CD4-positive, alpha-beta T cell treated with Interleukin-12 subunit alpha and Interleukin-12 subunit beta, for 1 hour (primary cell): ENCODE measurements around the gene LRRC27.
"Not testable (repeated sequence)": the region's sequence is repeated elsewhere in the genome, so short reads cannot be mapped to it uniquely, and the experiment has no call there.

Experiments
- DNase-seq: peaks from one replicate; pipeline ENCODE4 v3.0.0-alpha.2; 2020

LRRC27 gene

DNA sequence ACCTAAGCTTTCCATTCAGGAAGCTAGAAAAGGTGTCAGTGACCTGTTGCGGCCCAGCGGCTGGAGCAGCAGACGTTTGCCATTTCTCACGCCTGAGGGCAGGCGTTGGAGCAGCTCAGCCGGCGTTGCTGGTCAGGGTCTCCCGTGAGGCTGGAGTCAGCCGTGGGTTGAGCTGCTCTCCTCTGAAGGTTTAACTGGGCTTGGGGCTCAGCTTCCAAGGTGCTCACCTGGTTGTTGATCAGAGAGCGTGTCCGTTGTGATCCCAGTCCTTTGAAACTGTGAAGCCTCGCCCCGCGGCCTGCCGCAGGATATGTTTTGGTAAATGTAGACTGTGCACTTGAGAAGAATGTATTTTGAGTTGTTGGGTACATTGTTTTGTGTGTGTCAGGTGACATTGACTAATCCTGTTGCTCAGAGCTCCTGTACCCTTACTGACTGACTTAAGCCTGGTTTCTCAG lies 44.4 kb downstream of the LRRC27 start:
- DNase-seq: no peak

DNA sequence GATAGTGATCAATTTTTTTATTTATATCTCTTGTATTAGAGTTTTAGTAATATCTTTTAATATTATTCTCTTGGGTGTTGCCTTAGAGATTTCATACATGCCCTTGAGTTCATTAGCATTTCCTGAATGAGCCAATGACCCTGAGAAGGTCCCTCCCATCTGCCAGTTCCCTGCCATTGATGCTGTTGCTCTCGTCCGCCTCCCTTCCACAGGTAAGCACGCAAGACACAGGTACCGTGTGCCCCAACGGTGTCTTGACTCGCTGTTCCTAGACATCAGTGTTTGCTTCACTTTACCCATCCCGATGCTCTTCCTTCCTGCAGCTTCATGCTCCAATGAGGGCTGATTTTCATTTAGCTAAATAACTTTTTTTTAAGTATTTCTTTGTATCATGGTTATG lies 45.3 kb downstream of the LRRC27 start:
- no peak for DNase-seq

- not testable (repeated sequence) for DNase-seq
Measured at GRCh38 chr10:132379026-132379425, 47.0 kb downstream of the LRRC27 start.

- not testable (repeated sequence) for DNase-seq
Measured at GRCh38 chr10:132380986-132381385, 49.0 kb downstream of the LRRC27 start.

- DNase-seq: no peak
Measured at GRCh38 chr10:132381741-132382140, 49.7 kb downstream of the LRRC27 start.

DNA sequence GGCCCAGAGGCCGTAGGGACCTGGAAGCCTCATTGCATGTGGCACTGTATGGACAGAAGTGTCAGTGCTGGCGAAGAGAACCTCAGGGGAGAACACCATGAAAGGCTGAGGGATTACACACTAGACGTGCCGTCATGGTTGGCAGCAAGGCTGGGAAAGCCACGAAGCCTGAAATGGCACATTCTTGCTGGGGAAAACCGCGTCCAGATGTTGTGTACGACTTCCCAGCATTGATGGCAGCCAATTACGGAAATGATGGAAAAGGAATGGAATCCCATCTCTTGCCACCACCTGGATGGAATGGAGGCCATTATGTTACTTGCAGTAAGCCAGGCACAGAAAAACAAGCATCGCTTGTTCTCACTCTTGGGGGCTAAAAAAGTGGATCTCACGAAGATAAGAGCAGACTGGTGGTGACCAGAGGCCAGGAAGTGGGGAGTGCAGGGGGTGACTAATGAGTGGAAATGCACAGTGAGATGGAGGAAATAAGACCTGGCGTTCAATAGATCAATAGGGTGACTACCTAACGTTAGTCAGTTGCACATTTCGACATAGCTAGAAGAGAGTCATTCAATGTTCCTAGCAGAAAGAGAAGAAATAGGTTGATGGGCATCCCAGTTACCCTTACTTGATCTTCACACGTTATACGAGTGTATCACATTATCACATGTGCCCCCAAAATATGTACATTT lies 50.4 kb downstream of the LRRC27 start:
- no peak for DNase-seq

DNA sequence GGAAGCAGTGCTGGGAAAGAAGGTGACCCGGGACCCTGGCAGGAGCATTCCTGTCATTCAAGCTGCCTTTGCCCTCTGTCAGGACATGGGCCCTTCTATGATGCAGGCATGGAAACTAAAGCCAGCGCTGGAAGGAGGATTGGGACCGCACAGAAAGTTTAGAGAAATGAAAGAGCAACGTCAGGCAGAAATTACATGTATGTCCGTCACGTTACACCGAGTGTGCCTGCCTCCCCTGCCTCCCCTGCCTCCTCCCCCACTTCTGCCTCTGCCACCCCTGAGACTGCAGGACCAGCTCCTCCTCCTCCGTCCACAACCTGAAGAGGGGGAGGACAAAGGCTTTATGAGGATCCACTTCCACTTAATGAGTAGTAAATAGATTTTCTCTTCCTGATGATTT lies 51.1 kb downstream of the LRRC27 start:
- DNase-seq: no peak

DNA sequence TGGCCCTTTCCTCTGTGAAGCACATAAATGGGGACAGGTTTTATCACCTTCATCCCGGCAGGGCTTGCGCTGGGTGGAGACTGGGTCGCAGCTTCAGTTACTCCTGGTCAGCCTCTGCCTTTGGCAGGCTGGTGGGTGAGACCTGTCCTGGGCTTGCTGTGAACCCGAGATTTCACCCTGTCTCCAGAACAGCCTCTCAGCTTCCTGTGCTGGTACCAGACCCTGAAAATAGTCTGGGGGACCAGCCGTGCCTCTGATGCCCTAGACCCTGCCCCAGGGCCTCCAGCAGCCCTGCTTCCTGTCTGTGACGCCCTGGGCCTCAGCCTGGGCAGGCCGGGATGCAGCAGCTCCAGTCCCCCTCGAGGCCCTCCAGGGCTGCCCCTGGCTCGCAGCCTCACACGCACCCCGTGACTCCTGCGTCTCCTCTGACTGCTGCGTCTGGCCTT lies 51.8 kb downstream of the LRRC27 start:
- DNase-seq: no peak

DNA sequence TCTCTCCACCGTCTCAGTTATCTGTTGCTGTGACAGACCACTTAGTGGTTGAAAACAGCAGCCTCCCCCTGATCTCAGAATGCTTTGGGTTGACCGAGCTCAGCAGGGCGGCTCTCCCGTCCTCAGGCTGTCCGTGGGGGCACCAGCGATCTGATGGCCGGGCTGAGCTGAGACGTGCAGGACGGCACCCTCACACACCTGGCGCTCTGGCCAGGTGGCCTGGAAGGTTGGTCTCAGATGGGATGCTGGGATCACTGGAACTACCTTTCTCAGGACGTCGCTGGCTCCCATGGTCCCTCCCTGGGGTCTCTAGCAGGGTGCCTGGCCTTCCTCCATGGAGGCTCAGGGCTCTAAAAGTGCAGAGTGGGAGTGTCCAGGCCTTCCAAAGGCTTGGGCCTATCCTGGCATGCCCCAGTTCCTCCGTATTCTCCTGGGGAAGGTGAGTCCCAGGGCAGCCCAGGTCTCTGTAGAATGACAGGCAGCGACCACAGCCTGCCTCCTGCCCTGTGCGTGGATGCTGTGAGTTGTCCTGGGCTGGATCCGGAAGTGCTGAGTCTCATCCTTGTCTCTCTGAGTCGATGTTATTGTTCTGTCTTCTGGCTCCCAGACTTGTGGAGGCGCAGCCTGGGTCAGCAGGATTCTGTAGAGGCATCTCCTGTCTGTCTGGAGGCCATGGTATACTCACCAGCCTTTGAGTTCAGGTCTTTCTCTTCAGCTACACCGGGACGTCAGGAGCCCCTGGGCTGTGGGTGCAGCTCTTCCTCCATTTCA lies 52.8 kb downstream of the LRRC27 start:
- no peak for DNase-seq

GRCh38 chr10:132385389-132385667 lies 53.3 kb downstream of the LRRC27 start:
- DNase-seq: no peak

GRCh38 chr10:132385721-132386418 lies 53.9 kb downstream of the LRRC27 start:
- no peak for DNase-seq

DNA sequence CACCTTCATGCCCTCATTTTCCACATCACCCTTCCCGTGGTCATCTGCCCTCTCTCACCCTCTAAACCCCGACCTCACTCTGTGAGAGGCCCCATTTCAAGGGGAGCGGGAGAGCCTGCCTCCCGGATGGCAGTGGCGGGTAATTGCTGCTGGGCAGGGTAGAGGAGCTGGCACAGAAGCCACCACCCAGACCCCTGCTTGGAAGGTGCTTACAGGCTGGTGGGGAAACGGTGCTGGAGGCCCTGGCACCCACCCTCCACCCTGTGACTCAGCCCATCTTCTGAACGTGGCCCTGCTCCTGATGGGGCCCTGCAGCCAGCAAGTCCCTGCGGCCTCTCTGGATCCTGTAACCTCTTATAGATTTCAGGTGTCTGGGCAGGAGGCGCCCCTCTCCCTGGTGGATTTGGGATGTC lies 54.4 kb downstream of the LRRC27 start:
- DNase-seq: no peak

DNA sequence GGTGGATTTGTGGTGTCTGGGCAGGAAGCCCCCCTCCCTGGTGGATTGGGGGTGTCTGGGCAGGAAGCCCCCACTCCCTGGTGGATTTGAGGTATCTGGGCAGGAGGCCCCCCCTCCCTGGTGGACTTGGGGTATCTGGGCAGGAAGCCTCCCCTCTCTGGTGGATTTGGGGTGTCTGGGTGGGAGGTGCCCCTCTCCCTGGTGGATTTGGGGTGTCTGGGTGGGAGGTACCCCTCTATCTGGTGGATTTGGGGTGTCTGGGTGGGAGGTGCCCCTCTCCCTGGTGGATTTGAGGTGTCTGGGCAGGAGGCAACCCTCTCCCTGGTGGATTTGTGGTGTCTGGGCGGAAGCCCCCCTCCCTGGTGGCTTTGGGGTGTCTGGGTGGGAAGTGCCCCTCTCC lies 54.9 kb downstream of the LRRC27 start:
- not testable (repeated sequence) for DNase-seq

DNA sequence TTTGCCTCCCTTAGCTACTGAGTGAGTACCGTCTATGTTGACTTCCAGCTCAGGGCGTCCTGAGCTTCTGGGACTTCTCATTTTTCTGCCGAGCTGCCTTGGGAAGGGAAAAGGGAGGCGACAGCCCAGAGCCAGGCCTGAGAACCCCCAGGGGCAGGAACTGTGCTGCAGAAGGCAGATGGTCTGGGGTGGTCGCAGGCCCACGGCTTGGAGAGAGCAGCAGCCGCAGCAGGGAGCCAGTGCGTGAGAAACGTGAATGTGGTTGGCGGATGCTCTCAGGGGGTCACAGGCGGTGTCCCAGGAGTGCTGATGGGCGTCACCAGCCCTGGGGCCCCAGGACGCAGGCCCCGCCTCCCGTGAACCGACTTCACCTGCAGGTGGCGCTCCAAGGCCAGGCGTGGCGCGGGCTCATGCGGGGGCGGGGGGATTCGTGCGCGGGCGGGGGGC lies 55.8 kb downstream of the LRRC27 start:
- DNase-seq: peak; percentile 81

- no peak for DNase-seq
Measured at GRCh38 chr10:132388891-132389432, 57.0 kb downstream of the LRRC27 start.

- DNase-seq: no peak
Measured at GRCh38 chr10:132389433-132390169, 57.6 kb downstream of the LRRC27 start.

DNA sequence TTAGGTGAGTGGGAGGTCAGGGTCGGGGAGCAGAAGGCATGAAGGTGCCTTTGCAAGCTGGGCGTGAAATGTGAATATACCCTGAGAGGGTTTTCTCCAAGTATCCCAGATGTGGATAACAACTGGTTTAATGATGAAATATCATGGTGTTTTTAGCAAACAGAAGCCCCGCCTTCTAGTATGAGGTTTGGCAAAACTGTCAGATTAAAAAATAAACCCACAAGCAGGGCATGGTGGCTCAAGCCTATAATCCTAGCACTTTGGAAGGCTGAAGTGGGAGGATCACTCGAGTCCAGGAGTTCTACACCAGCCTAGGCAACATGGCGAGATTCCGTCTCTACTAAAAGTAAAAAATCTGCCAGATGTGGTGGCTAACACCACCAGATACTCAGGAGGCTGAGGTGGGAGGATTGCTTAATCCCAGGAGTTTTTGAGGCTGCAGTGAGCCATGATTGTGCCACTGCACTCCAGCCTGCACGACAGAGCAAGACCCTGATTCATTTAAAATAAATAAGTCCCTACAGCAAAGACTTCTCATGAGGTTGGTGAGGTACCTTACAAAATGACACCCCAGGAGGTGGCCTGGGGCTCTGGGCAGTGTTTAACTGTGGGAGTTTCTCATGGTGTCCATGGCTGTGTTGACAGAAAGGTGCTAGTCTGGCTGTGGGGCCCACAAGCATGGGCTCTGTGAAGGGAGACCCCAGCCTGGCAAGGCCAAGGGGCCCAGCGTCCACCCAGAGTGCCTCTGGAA lies 58.4 kb downstream of the LRRC27 start:
- no peak for DNase-seq

DNA sequence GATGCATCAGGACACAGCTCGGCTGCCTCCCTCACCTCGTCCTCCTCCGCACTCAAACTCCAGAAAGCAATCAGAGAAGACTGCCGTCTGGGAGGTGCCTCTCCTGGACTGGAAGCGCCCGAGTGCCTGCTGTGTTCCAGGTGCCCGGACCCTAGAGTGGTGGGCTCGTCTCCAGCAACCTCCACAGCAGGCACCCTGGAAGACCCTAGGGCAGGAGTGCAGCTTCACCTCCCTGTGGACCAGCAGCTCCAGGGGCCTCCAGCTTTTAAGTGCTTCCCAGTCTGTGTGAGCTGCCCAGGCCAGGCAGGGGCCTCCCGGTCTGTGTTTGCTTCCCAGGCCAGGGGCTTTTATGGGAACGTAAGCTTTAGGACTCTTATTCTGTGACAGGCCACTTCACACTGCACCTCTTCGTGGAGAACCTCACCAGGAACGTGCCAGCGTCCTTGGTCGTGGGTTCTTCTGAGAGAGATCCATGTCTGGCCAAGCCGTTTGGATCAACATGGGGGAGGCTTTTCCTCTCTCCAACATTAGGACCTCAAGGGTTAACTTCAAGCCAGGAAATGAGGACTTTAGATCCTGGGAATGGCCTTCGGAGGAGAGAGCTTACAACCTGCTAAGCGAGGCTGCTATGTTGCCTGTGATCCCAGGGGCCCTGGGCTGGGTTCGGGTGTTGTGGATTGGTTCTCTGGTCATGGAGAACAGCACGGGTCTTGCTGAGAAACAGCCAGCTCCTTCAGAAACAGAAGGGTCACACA lies 59.1 kb downstream of the LRRC27 start:
- DNase-seq: no peak

DNA sequence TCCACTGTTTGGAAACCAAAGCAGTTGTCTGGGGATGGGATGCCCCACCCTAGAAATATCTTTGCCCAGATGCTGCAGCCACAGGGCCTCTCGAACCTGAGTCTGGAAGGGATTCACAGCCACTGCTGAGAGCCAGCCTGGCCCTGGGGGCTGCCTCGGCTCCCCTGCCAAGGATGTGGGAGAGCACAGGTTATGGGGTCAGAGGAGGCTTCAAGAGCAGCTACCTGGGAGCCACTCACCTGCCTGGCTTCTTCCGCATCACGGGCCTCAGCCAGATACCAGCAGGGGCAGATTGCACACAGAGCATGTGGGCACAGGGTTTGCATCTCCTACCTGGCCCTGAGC lies 59.7 kb downstream of the LRRC27 start:
- no peak for DNase-seq

GRCh38 chr10:132392184-132392800 lies 60.3 kb downstream of the LRRC27 start:
- DNase-seq: no peak
